K562 (cell line): Measurements from ENCODE around the gene CCL19. TPM values are rescaled to one million over a fixed set of nuclear protein-coding genes. Genes with fewer than 3 reads are reported as not detected.

ENCODE experiments used
- CBFA2T3 ChIP-seq: fragments of 450-650 bp; IDR thresholded peaks from 2 replicates; pipeline ENCODE4 v1.6.1; 2017
- CBX3 ChIP-seq, 2 experiments: IDR thresholded peaks; 1 replicate in 1 of 2; 2 replicates in 1 of 2; pipeline ENCODE4 v1.6.1; 2012; ENCODE audit warnings: inconsistent platforms in 2 of 2, low read length in 2 of 2, borderline replicate concordance in 1 of 2, control low read depth in 1 of 2
- CREM ChIP-seq: IDR thresholded peaks from 2 replicates; pipeline ENCODE4 v1.6.1; 2014; ENCODE audit warnings: antibody characterized with exemption, low read depth
- FOXK2 ChIP-seq, 2 experiments: fragments of 450-650 bp; IDR thresholded peaks in 1 of 2; conservative IDR thresholded peaks in 1 of 2; 2 replicates each; pipeline ENCODE4 v1.6.1; 2016; ENCODE audit warnings: low read depth in 2 of 2, mild to moderate bottlenecking in 1 of 2
- KHSRP ChIP-seq: fragments of 450-650 bp; IDR thresholded peaks from 2 replicates; pipeline ENCODE4 v1.6.1; 2017
- NCOA2 ChIP-seq, 2 experiments: fragments of 450-650 bp; IDR thresholded peaks; 2 replicates each; pipeline ENCODE4 v1.6.1; 2018; ENCODE audit warnings: mild to moderate bottlenecking in 2 of 2, moderate library complexity in 1 of 2; ENCODE audit not compliant: partially characterized antibody in 2 of 2
- SMARCC2 ChIP-seq: fragments of 450-650 bp; IDR thresholded peaks from 2 replicates; pipeline ENCODE4 v1.6.1; 2017; ENCODE audit warnings: antibody characterized with exemption, moderate library complexity, mild to moderate bottlenecking, low read depth
- ZNF239 ChIP-seq: fragments of 250-450 bp; sonication (Bioruptor Pico); IDR thresholded peaks from 2 replicates; pipeline ENCODE4 v1.4.0; 2020; ENCODE audit warnings: mild to moderate bottlenecking
- polyA plus RNA-seq, 8 experiments: library from polyadenylated mRNA; depleted of rRNA in 4 of 8; stranded (reverse) in 5 of 8; unstranded in 3 of 8; fragments of >200 nt; fragmentation: Nextera tagmentation in 2 of 8; fragmentation: Illumina TruSeq in 1 of 8; extraction: Ambion mirVana in 2 of 8; extraction: Trizol in 1 of 8; gene quantifications; 2 replicates each; pipeline versions ENCODE4 v1.2.1 to v1.2.3, GENCODE V29; 2011 to 2014; ENCODE audit warnings: inconsistent platforms in 1 of 8, missing spikeins in 1 of 8
- total RNA-seq, 7 experiments: library from RNA; depleted of rRNA in 6 of 7; stranded (reverse); fragments of >200 nt in 6 of 7; fragmentation: Illumina TruSeq in 2 of 7; extraction: Trizol in 2 of 7; gene quantifications; 2 replicates each; pipeline versions ENCODE4 v1.2.1 to v1.2.3, GENCODE V29; 2011 to 2021; ENCODE audit warnings: low replicate concordance in 1 of 7
- TF ChIP-seq, protein P1 (sequence below): fragments of 250-450 bp; sonication (Bioruptor Pico); IDR thresholded peaks from 2 replicates; pipeline ENCODE4 v1.5.0; 2021; ENCODE audit warnings: mild to moderate bottlenecking, moderate library complexity
- TF ChIP-seq, protein P2 (sequence below): fragments of 250-450 bp; sonication (Bioruptor Pico); IDR thresholded peaks from 2 replicates; pipeline ENCODE4 v1.4.0; 2020; ENCODE audit warnings: borderline replicate concordance
- TF ChIP-seq, protein P3 (sequence below): fragments of 450-650 bp; formaldehyde crosslinking; IDR thresholded peaks from 2 replicates; pipeline ENCODE4 v1.4.0; 2022; ENCODE audit warnings: missing genetic modification characterization
- TF ChIP-seq, protein P4 (sequence below): fragments of 450-650 bp; IDR thresholded peaks from 2 replicates; pipeline ENCODE4 v1.6.1; 2018; ENCODE audit warnings: mild to moderate bottlenecking, low read depth; ENCODE audit not compliant: partially characterized antibody
- TF ChIP-seq, protein P5 (sequence below): fragments of 450-650 bp; formaldehyde crosslinking; IDR thresholded peaks from 2 replicates; pipeline ENCODE4 v1.4.0; 2020; ENCODE audit warnings: mild to moderate bottlenecking, moderate library complexity
- TF ChIP-seq, protein P6 (sequence below): fragments of 250-450 bp; sonication (Bioruptor Pico); IDR thresholded peaks from 2 replicates; pipeline ENCODE4 v1.8.0; 2021; ENCODE audit warnings: moderate library complexity, mild to moderate bottlenecking, inconsistent platforms

The CCL19 gene
- total and polyA plus RNA-seq, 9 of the 15 experiments (the other 6 are each of a cell fraction or from before 2014, with no cell fraction given) = not detected

DNA sequence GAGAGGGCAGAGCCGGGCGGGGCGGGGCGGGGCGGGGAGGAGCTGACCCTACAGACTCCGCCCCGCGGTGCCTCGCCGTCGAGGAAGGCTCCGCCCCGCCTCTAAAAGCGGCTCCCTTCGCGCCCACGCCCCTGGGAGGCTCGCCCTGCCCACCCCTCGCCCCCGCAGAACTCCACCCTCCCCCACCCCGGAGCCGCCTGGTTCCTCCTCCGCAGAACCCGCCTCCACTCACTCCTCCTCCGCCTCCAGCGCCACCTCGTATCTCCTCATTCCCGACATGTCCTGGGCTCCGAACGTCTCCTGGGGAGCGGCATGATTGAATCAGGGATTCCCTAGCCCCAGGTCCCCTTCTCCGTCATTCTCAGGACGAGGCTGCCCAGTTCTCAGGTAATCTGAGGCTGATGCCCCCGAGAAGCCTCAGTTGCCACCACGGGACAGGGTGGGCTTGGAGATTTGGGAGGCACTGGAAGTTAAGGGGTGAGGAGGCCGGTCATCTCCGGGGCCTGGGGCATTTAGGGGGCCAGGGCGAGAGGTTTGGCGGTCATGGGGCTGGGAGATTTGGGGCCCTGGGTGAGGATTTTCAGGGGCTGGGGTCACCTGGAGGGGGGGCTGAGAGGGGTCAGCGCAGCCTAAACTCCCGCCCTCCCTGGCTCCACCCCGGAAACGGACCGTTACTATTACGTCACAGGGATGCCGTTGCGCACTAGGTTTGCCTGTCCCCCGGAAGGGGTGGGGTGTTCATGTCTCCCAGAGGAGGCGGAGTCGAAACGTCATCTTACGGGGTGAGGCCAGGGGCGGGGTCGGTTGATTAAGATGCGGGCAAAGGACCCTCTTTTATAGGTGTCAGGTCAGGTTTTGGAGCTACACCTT, 25.5 kb downstream of the CCL19 start (continued):
- TF ChIP-seq, protein P1, sequence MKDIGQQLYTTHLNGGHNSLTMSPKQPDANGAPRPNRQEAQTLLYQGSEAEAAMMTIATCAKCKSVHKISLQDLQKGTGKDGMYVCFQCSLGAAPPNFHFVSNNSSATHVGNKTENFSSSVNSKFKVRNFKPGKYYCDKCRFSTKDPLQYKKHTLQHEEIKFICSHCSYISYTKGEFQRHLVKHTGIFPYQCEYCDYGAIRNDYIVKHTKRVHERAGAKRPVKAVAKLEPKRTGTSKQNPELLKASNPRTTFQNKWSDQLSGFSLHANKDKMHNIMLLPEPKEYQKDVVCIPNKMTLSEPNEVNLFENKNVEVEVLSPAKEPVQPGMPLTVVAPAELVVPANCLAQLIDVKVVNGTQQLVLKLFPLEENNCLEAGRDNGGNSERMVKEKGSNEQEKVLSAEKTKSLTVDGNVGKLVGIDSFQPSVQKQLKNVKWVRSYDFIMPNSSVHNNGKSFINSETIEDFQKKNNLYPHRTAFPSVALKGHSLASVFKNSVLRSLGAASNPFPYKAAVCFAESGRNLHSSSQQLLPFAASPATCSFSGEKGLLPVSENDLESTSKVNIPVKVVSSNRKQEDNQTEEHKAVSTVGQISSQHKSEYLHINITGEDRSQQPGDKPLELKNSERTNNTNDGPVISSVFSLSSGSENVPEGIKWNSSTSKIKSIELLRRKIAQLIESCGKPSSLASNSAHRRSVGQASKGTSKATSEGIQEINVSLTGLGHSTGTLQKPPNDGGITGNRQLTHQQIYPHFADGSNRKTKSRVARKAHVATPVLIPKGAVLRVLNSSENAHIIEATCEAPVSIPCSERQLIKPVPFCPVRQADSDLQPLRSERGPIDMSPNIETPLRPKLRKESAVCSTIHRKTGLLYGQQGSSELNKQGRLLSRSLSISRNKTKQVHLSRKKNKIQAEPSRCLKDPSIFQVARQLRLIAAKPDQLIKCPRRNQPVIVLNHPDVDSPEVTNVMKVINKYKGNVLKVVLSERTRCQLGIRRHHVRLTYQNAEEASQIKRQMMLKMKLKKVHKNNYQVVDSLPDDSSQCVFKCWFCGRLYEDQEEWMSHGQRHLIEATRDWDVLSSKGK = no peak
- TF ChIP-seq, protein P2, sequence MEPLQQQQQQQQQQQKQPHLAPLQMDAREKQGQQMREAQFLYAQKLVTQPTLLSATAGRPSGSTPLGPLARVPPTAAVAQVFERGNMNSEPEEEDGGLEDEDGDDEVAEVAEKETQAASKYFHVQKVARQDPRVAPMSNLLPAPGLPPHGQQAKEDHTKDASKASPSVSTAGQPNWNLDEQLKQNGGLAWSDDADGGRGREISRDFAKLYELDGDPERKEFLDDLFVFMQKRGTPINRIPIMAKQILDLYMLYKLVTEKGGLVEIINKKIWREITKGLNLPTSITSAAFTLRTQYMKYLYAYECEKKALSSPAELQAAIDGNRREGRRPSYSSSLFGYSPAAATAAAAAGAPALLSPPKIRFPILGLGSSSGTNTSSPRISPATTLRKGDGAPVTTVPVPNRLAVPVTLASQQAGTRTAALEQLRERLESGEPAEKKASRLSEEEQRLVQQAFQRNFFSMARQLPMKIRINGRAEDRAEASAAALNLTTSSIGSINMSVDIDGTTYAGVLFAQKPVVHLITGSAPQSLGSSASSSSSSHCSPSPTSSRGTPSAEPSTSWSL = no peak
- TF ChIP-seq, protein P3, sequence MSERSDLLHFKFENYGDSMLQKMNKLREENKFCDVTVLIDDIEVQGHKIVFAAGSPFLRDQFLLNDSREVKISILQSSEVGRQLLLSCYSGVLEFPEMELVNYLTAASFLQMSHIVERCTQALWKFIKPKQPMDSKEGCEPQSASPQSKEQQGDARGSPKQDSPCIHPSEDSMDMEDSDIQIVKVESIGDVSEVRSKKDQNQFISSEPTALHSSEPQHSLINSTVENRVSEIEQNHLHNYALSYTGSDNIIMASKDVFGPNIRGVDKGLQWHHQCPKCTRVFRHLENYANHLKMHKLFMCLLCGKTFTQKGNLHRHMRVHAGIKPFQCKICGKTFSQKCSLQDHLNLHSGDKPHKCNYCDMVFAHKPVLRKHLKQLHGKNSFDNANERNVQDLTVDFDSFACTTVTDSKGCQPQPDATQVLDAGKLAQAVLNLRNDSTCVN = no peak
- TF ChIP-seq ZNF239 (no peak), KHSRP (peak; percentile 60), FOXK2 (conservative IDR thresholded peaks at IDR 0.05 in 1 of 2, IDR thresholded peaks at IDR 0.05 in 1 of 2; ENCODE audit: low read depth in 2 of 2) (no peak; a peak in 1 of 4 replicates), SMARCC2 (no peak), NCOA2 (IDR thresholded peaks at IDR 0.05; ENCODE audit: partially characterized antibody in 2 of 2) (no peak), CBX3 (IDR thresholded peaks at IDR 0.05; ENCODE audit: borderline replicate concordance in 1 of 2, low read length in 2 of 2) (no peak), CBFA2T3 (peak; percentile 25; the same call in 1 of the 2 replicates), CREM (peak; percentile 97)
- TF ChIP-seq, protein P4, sequence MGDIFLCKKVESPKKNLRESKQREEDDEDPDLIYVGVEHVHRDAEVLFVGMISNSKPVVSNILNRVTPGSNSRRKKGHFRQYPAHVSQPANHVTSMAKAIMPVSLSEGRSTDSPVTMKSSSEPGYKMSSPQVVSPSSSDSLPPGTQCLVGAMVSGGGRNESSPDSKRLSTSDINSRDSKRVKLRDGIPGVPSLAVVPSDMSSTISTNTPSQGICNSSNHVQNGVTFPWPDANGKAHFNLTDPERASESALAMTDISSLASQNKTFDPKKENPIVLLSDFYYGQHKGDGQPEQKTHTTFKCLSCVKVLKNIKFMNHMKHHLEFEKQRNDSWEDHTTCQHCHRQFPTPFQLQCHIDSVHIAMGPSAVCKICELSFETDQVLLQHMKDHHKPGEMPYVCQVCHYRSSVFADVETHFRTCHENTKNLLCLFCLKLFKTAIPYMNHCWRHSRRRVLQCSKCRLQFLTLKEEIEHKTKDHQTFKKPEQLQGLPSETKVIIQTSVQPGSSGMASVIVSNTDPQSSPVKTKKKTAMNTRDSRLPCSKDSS = no peak
- TF ChIP-seq, protein P5, sequence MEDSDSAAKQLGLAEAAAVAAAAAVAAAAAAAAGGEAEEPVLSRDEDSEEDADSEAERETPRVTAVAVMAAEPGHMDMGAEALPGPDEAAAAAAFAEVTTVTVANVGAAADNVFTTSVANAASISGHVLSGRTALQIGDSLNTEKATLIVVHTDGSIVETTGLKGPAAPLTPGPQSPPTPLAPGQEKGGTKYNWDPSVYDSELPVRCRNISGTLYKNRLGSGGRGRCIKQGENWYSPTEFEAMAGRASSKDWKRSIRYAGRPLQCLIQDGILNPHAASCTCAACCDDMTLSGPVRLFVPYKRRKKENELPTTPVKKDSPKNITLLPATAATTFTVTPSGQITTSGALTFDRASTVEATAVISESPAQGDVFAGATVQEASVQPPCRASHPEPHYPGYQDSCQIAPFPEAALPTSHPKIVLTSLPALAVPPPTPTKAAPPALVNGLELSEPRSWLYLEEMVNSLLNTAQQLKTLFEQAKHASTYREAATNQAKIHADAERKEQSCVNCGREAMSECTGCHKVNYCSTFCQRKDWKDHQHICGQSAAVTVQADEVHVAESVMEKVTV (CRISPR knock-in tag) = no peak
- TF ChIP-seq, protein P6, sequence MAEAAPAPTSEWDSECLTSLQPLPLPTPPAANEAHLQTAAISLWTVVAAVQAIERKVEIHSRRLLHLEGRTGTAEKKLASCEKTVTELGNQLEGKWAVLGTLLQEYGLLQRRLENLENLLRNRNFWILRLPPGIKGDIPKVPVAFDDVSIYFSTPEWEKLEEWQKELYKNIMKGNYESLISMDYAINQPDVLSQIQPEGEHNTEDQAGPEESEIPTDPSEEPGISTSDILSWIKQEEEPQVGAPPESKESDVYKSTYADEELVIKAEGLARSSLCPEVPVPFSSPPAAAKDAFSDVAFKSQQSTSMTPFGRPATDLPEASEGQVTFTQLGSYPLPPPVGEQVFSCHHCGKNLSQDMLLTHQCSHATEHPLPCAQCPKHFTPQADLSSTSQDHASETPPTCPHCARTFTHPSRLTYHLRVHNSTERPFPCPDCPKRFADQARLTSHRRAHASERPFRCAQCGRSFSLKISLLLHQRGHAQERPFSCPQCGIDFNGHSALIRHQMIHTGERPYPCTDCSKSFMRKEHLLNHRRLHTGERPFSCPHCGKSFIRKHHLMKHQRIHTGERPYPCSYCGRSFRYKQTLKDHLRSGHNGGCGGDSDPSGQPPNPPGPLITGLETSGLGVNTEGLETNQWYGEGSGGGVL = no peak
